HG02610 (cell line): ENCODE results near the gene FCER1G.

Experiments used
- ATAC-seq: cut with Tn5 transposase; IDR thresholded peaks from one replicate; pipeline ENCODE4 v1.9.1; 2021; ENCODE audit warnings: mild to moderate bottlenecking, moderate library complexity; ENCODE audit not compliant: unreplicated experiment

FCER1G gene

GRCh38 chr1:161215076-161215475 is at the start of gene FCER1G:
TSS of gene FCER1G (plus strand) at chr1:161215295. CDS start at chr1:161215322, 27 bp downstream.
- no peak for ATAC-seq

- ATAC-seq, result peak; percentile 95
Observed at GRCh38 chr1:161165742-161166668, 49.1 kb upstream of the FCER1G start, which contains the start of gene PPOX. TSS of gene PPOX (plus strand) at chr1:161166426. CDS start at chr1:161166848, 422 bp downstream.

GRCh38 chr1:161166669-161167548 is 48.2 kb upstream of the FCER1G start:
- ATAC-seq, result no peak

GRCh38 chr1:161168906-161169305 is 46.2 kb upstream of the FCER1G start:
- no peak for ATAC-seq

GRCh38 chr1:161171191-161171590 is 43.9 kb upstream of the FCER1G start:
- ATAC-seq, result no peak

- no peak for ATAC-seq
Observed at GRCh38 chr1:161171696-161172095, 43.4 kb upstream of the FCER1G start.

- no peak for ATAC-seq
Observed at GRCh38 chr1:161172349-161172748, 42.7 kb upstream of the FCER1G start.

GRCh38 chr1:161172776-161173376 is 42.2 kb upstream of the FCER1G start:
- ATAC-seq, result no peak

- no peak for ATAC-seq
Observed at GRCh38 chr1:161173711-161174110, 41.4 kb upstream of the FCER1G start.

GRCh38 chr1:161174911-161175310 is 40.2 kb upstream of the FCER1G start:
- ATAC-seq, result no peak

- no peak for ATAC-seq
Observed at GRCh38 chr1:161175771-161176453, 39.2 kb upstream of the FCER1G start.

GRCh38 chr1:161176468-161177111 is 38.5 kb upstream of the FCER1G start:
- peak; percentile 4 for ATAC-seq

- ATAC-seq, result peak; percentile 79
Observed at GRCh38 chr1:161177112-161177935, 37.8 kb upstream of the FCER1G start, which contains the start of gene B4GALT3. TSS of gene B4GALT3 (minus strand) at chr1:161177507. CDS start at chr1:161176060, 1,447 bp downstream.

GRCh38 chr1:161177936-161178244 is 37.2 kb upstream of the FCER1G start:
- ATAC-seq, result no peak

- ATAC-seq, result no peak
Observed at GRCh38 chr1:161179698-161180097, 35.4 kb upstream of the FCER1G start.

GRCh38 chr1:161180639-161181038 is 34.5 kb upstream of the FCER1G start:
- ATAC-seq, result no peak

- ATAC-seq, result peak; percentile 37
Observed at GRCh38 chr1:161182214-161182613, 32.9 kb upstream of the FCER1G start.

GRCh38 chr1:161185282-161185682 is 29.8 kb upstream of the FCER1G start:
- peak; percentile 74 for ATAC-seq

- peak; percentile 25 for ATAC-seq
Observed at GRCh38 chr1:161185732-161186311, 29.3 kb upstream of the FCER1G start.
